Caco-2 (cell line): ENCODE measurements around the gene ZNF844. TPM values are rescaled to one million over a fixed set of nuclear protein-coding genes. Genes with fewer than 3 reads are reported as not detected.

ENCODE experiments used
- BruUV-seq: library from RNA; stranded (reverse); fragments of 400-500 nt; replicated peaks from 2 replicates; lab custom pipeline; 2021; lab: Mats Ljungman, UMichigan
- CTCF ChIA-PET: fragments of 300-600 bp; sonication (Branson Sonifier 250); formaldehyde crosslinking; loops from one replicate; lab custom pipeline; 2022; ENCODE audit warnings: antibody characterized with exemption; lab: Charles Lee
- POLR2A ChIA-PET: fragments of 300-600 bp; sonication (Branson Sonifier 250); formaldehyde crosslinking; loops from one replicate; lab custom pipeline; 2022; ENCODE audit warnings: antibody characterized with exemption; lab: Charles Lee
- DNase-seq, 2 experiments: peaks; one replicate each; pipeline versions ENCODE4 v3.0.0 to v3.0.0-alpha.2; 2020 to 2022
- H3K27me3 ChIP-seq: replicated peaks from 2 replicates; pipeline ENCODE4 v1.6.0; 2011; ENCODE audit warnings: low read length; ENCODE audit not compliant: control insufficient read depth, insufficient read depth
- H3K36me3 ChIP-seq: 2 replicates; pipeline ENCODE4 v1.5.1; 2011; ENCODE audit warnings: low read length; ENCODE audit not compliant: control insufficient read depth, insufficient read depth
- H3K4me1 ChIP-seq: fragments of 250-450 bp; sonication (Bioruptor Pico); 2 replicates; pipeline ENCODE4 v1.5.1; 2020; ENCODE audit warnings: mild to moderate bottlenecking
- H3K4me3 ChIP-seq: 2 replicates; pipeline ENCODE4 v1.5.1; 2011; ENCODE audit warnings: low read depth, mild to moderate bottlenecking, control low read depth, low read length
- H3K9me3 ChIP-seq: fragments of 250-450 bp; sonication (Bioruptor Pico); 2 replicates; pipeline ENCODE4 v1.5.1; 2020; ENCODE audit warnings: mild to moderate bottlenecking, moderate library complexity
- H3K27ac Mint-ChIP-seq: one replicate; pipeline ENCODE4 v1.8.0; 2022; ENCODE audit warnings: mixed read lengths; ENCODE audit not compliant: unreplicated experiment
- H3K27me3 Mint-ChIP-seq: one replicate; pipeline ENCODE4 v1.8.0; 2022; ENCODE audit warnings: mixed read lengths; ENCODE audit not compliant: insufficient read depth, unreplicated experiment
- H3K36me3 Mint-ChIP-seq: one replicate; pipeline ENCODE4 v1.8.0; 2022; ENCODE audit warnings: mild to moderate bottlenecking, mixed read lengths; ENCODE audit not compliant: insufficient read depth, unreplicated experiment
- H3K4me1 Mint-ChIP-seq: one replicate; pipeline ENCODE4 v1.8.0; 2022; ENCODE audit warnings: low read depth, mixed read lengths; ENCODE audit not compliant: unreplicated experiment
- H3K4me3 Mint-ChIP-seq: one replicate; pipeline ENCODE4 v1.8.0; 2022; ENCODE audit warnings: mild to moderate bottlenecking, moderate library complexity, mixed read lengths; ENCODE audit not compliant: unreplicated experiment
- H3K9me3 Mint-ChIP-seq: one replicate; pipeline ENCODE4 v1.8.0; 2022; ENCODE audit warnings: mixed read lengths; ENCODE audit not compliant: unreplicated experiment
- intact Hi-C: fragments of 100-400 bp; cut with micrococcal nuclease; formaldehyde crosslinking; loops from one replicate; pipeline ENCODE4 v1.10.0; 2022; ENCODE audit not compliant: unreplicated experiment
- total RNA-seq: library from RNA; stranded (reverse); gene quantifications from 2 replicates; pipeline ENCODE4 v1.2.3, GENCODE V29; 2022
- TF ChIP-seq, protein P1 (sequence below), 2 experiments: fragments of 200-600 bp in 1 of 2; IDR thresholded peaks; 1 replicate in 1 of 2; 2 replicates in 1 of 2; pipeline versions ENCODE4 v1.5.1 to v1.8.0; 2011 to 2022; ENCODE audit warnings: antibody characterized with exemption in 1 of 2, control low read depth in 1 of 2, inconsistent platforms in 1 of 2, low read depth in 1 of 2, low read length in 1 of 2, mild to moderate bottlenecking in 1 of 2, moderate library complexity in 1 of 2; ENCODE audit not compliant: insufficient read depth in 1 of 2, severe bottlenecking in 1 of 2, unreplicated experiment in 1 of 2

ZNF844 gene
- total RNA-seq, 1 experiment from 2014 or later, result 1.0 TPM

DNA sequence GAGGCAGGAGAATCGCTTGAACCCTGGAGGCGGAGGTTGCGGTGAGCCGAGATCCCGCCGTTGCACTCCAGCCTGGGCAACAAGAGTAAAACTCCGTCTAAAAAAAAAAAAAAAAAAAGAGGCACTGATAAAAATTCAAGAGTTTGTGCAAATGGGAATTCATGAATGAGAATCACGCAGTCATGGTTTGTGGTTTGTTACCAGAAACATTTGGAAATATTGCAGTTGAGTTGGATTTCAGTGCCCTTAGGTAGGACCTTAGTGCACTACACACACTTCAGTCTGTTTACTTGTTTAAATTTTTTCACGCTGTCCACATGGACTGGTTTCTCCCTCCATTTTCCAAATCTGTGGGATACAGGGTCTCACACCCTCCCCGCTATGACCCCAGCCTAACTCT lies 28.4 kb downstream of the ZNF844 start:
- no TSS peak for BruUV-seq
- H3K27me3 ChIP-seq, result no peaks in the 10 kb centered on the region
- Mint-ChIP-seq H3K4me1 (no peaks in the 10 kb centered on the region), H3K36me3 (peaks cover 4% of the 10 kb centered on the region), H3K27me3 (no peaks in the 10 kb centered on the region), H3K27ac (no peak overlapping the region), H3K4me3 (no peak overlapping the region), H3K9me3 (peaks cover 41% of the 10 kb centered on the region)
- intact Hi-C loops, result no loop called here
- H3K9me3 ChIP-seq, result no peaks in the 10 kb centered on the region
- no peaks in the 10 kb centered on the region for H3K36me3 ChIP-seq
- no peak overlapping the region for H3K4me3 ChIP-seq
- no peak for DNase-seq
- TF ChIP-seq, protein P1, sequence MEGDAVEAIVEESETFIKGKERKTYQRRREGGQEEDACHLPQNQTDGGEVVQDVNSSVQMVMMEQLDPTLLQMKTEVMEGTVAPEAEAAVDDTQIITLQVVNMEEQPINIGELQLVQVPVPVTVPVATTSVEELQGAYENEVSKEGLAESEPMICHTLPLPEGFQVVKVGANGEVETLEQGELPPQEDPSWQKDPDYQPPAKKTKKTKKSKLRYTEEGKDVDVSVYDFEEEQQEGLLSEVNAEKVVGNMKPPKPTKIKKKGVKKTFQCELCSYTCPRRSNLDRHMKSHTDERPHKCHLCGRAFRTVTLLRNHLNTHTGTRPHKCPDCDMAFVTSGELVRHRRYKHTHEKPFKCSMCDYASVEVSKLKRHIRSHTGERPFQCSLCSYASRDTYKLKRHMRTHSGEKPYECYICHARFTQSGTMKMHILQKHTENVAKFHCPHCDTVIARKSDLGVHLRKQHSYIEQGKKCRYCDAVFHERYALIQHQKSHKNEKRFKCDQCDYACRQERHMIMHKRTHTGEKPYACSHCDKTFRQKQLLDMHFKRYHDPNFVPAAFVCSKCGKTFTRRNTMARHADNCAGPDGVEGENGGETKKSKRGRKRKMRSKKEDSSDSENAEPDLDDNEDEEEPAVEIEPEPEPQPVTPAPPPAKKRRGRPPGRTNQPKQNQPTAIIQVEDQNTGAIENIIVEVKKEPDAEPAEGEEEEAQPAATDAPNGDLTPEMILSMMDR (IDR thresholded peaks at IDR 0.05; ENCODE audit: insufficient read depth in 1 of 2, low read depth in 1 of 2, low read length in 1 of 2, severe bottlenecking in 1 of 2, unreplicated experiment in 1 of 2), result no peak
- CTCF ChIA-PET, result no interaction called here
- POLR2A ChIA-PET, result no interaction called here
- H3K4me1 ChIP-seq, result no peaks in the 10 kb centered on the region

DNA sequence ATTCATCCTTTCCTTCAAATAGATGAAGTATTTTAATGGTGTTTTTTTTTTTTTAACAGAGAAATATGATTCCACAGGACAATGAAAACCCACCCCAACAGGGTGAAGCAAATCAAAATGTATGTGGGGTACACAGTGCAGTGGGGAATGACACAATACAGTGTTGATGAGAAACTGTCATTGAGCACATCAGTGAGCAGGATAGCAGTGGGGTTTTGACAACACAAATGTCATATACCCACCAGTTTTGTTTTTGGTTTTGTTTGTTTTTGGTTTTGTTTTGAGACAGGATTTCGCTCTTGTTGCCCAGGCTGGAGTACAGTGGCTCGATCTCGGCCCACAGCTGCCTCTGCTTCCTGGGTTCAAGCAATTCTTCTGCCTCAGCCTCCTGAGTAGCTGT lies 29.2 kb downstream of the ZNF844 start:
- H3K4me3 ChIP-seq, result no peak overlapping the region
- TF ChIP-seq, protein P1 (IDR thresholded peaks at IDR 0.05; ENCODE audit: insufficient read depth in 1 of 2, low read depth in 1 of 2, low read length in 1 of 2, severe bottlenecking in 1 of 2, unreplicated experiment in 1 of 2), result no peak
- ChIA-PET CTCF (no interaction called here), POLR2A (no interaction called here)
- no TSS peak for BruUV-seq
- H3K4me1 Mint-ChIP-seq, result no peaks in the 10 kb centered on the region
- no peak overlapping the region for H3K27ac Mint-ChIP-seq
- H3K9me3 ChIP-seq, result no peaks in the 10 kb centered on the region
- H3K27me3 ChIP-seq, result no peaks in the 10 kb centered on the region
- H3K36me3 ChIP-seq, result no peaks in the 10 kb centered on the region
- peaks cover 4% of the 10 kb centered on the region for H3K36me3 Mint-ChIP-seq
- H3K9me3 Mint-ChIP-seq, result peaks cover 39% of the 10 kb centered on the region
- no peaks in the 10 kb centered on the region for H3K4me1 ChIP-seq
- H3K27me3 Mint-ChIP-seq, result no peaks in the 10 kb centered on the region
- intact Hi-C loops, result no loop called here
- no peak overlapping the region for H3K4me3 Mint-ChIP-seq
- DNase-seq, result no peak

DNA sequence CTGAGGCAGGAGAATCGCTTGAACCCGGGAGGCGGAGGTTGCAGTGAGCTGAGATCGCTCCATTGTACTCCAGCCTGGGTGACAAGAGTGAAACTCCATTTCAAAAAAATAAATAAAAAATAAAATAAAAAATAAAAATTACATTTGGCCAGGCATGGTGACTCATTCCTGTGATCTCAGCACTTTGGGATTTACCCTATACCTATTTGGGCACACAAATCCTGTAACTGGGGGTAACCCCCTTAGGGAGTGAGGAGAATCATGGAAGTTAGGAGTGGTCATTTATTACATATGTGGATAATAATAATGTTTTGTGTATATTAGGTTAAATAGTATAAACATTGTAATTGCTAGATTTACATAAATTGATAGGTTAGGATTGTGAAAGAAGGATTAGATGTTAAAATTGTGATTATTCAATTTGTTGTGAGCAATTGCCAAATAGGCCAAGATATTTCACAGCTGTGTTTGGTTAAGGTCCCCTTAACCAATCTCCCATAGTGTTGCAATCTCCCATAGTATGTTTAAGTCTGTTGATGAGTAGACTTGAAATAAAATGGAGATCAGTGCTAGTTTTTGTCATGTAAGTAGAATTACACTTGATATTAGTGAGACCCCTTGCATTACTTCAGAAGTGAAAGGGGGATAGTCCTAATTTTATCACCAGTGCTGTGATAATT lies 30.7 kb downstream of the ZNF844 start:
- Histone ChIP-seq H3K9me3 (no peaks in the 10 kb centered on the region), H3K4me3 (no peak overlapping the region), H3K36me3 (no peaks in the 10 kb centered on the region), H3K4me1 (no peaks in the 10 kb centered on the region), H3K27me3 (no peaks in the 10 kb centered on the region)
- Mint-ChIP-seq H3K27me3 (no peaks in the 10 kb centered on the region), H3K4me1 (no peaks in the 10 kb centered on the region), H3K4me3 (no peak overlapping the region), H3K36me3 (peaks cover 4% of the 10 kb centered on the region), H3K27ac (no peak overlapping the region), H3K9me3 (peaks cover 35% of the 10 kb centered on the region)
- BruUV-seq, result no TSS peak
- ChIA-PET POLR2A (no interaction called here), CTCF (no interaction called here)
- TF ChIP-seq, protein P1 (IDR thresholded peaks at IDR 0.05; ENCODE audit: insufficient read depth in 1 of 2, low read depth in 1 of 2, low read length in 1 of 2, severe bottlenecking in 1 of 2, unreplicated experiment in 1 of 2), result no peak
- DNase-seq, result no peak
- intact Hi-C loops, result no loop called here
